BJ (cell line): ENCODE results near the gene COPRS. TPM values are rescaled to one million over a fixed set of nuclear protein-coding genes. Genes with fewer than 3 reads are reported as not detected.
"Not testable (repeated sequence)": the region's sequence is repeated elsewhere in the genome, so short reads cannot be mapped to it uniquely, and the experiment has no call there.

Experiments used
- CTCF ChIA-PET: fragments of 350-600 bp; formaldehyde crosslinking; extraction: SDS; loops from one replicate; lab custom pipeline; 2021; ENCODE audit warnings: antibody characterized with exemption, inconsistent platforms; lab: Yijun Ruan, JAX
- POLR2A ChIA-PET: fragments of 300-600 bp; sonication (Branson Sonifier 250); formaldehyde crosslinking; extraction: SDS; loops from one replicate; lab custom pipeline; 2021; ENCODE audit warnings: antibody characterized with exemption; lab: Charles Lee
- DNase-seq: peaks from one replicate; pipeline ENCODE4 v3.0.0-alpha.2; 2011; ENCODE audit warnings: low read depth
- H3K27me3 ChIP-seq: 2 replicates; pipeline ENCODE4 v1.6.0; 2011; ENCODE audit warnings: low read length; ENCODE audit not compliant: control insufficient read depth, insufficient read depth
- H3K36me3 ChIP-seq: 2 replicates; pipeline ENCODE4 v1.5.1; 2011; ENCODE audit warnings: low read length; ENCODE audit not compliant: control insufficient read depth, insufficient read depth
- H3K4me3 ChIP-seq: 2 replicates; pipeline ENCODE4 v1.5.1; 2011; ENCODE audit warnings: low read depth, mild to moderate bottlenecking, control low read depth, low read length
- CTCF ChIP-seq: IDR thresholded peaks from 2 replicates; pipeline ENCODE4 v1.5.1; 2011; ENCODE audit warnings: low read depth, mild to moderate bottlenecking, control low read depth, inconsistent platforms, low read length, moderate library complexity; ENCODE audit not compliant: insufficient read depth
- polyA plus RNA-seq: library from polyadenylated mRNA; depleted of rRNA; stranded (reverse); fragments of >200 nt; gene quantifications from 2 replicates; pipeline ENCODE4 v1.2.3, GENCODE V29; 2011

COPRS gene
- polyA plus RNA-seq, 1 experiment, result 44.5 TPM

GRCh38 chr17:31811101-31811500, 47.9 kb downstream of the COPRS start:
- Histone ChIP-seq H3K27me3 (no peaks in the 10 kb centered on the region), H3K36me3 (no peaks in the 10 kb centered on the region), H3K4me3 (no peak overlapping the region)
- ChIA-PET CTCF (no interaction called here), POLR2A (no interaction called here)
- no peak for TF ChIP-seq CTCF
- no peak for DNase-seq

GRCh38 chr17:31809876-31810275, 49.2 kb downstream of the COPRS start:
- POLR2A ChIA-PET, H3K36me3 ChIP-seq, H3K4me3 ChIP-seq, H3K27me3 ChIP-seq, DNase-seq, CTCF ChIA-PET: not testable (repeated sequence)

GRCh38 chr17:31808521-31809050, 50.5 kb downstream of the COPRS start:
- POLR2A ChIA-PET, result no interaction called here
- no peaks in the 10 kb centered on the region for H3K36me3 ChIP-seq
- TF ChIP-seq CTCF, result no peak
- H3K27me3 ChIP-seq, result no peaks in the 10 kb centered on the region
- H3K4me3 ChIP-seq, result no peak overlapping the region
- no peak for DNase-seq
- CTCF ChIA-PET, result interaction anchor here (1.9 kb wide), 1 partner anchor 33 kb away, joined by 9 read pairs; no protein-coding TSS in a partner anchor

- CTCF ChIA-PET, result interaction anchor here (1.9 kb wide), 1 partner anchor 34 kb away, joined by 9 read pairs; no protein-coding TSS in a partner anchor
- TF ChIP-seq CTCF, result no peak
- no peak for DNase-seq
- Histone ChIP-seq H3K4me3 (no peak overlapping the region), H3K36me3 (no peaks in the 10 kb centered on the region), H3K27me3 (no peaks in the 10 kb centered on the region)
- POLR2A ChIA-PET, result no interaction called here
Measured at GRCh38 chr17:31807846-31808245, 51.2 kb downstream of the COPRS start.

GRCh38 chr17:31806921-31807320, 52.1 kb downstream of the COPRS start:
- TF ChIP-seq CTCF, result no peak
- ChIA-PET CTCF (no interaction called here), POLR2A (no interaction called here)

More at GRCh38 chr17:31806921-31807320, 52.1 kb downstream of the COPRS start:
- Histone ChIP-seq H3K4me3 (no peak overlapping the region), H3K36me3 (no peaks in the 10 kb centered on the region), H3K27me3 (no peaks in the 10 kb centered on the region)
- DNase-seq, result no peak
